ENCODE data around the gene TMEM87B.

GRCh38 chr2:112162341-112162740 is 107.3 kb downstream of the TMEM87B start:
- no peak for TF ChIP-seq KDM1A (IDR thresholded peaks at IDR 0.05; ENCODE audit: borderline replicate concordance)
- TF ChIP-seq ASH2L (IDR thresholded peaks at IDR 0.05; ENCODE audit: borderline replicate concordance, low read depth) = no peak
- no peak for TF ChIP-seq POLR2AphosphoS5 (IDR thresholded peaks at IDR 0.05; ENCODE audit: low read length)
- TF ChIP-seq, protein P1, sequence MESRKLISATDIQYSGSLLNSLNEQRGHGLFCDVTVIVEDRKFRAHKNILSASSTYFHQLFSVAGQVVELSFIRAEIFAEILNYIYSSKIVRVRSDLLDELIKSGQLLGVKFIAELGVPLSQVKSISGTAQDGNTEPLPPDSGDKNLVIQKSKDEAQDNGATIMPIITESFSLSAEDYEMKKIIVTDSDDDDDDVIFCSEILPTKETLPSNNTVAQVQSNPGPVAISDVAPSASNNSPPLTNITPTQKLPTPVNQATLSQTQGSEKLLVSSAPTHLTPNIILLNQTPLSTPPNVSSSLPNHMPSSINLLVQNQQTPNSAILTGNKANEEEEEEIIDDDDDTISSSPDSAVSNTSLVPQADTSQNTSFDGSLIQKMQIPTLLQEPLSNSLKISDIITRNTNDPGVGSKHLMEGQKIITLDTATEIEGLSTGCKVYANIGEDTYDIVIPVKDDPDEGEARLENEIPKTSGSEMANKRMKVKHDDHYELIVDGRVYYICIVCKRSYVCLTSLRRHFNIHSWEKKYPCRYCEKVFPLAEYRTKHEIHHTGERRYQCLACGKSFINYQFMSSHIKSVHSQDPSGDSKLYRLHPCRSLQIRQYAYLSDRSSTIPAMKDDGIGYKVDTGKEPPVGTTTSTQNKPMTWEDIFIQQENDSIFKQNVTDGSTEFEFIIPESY (IDR thresholded peaks at IDR 0.05) = no peak
- no peak for TF ChIP-seq NR2C2 (IDR thresholded peaks at IDR 0.05; ENCODE audit: borderline replicate concordance, control insufficient read depth, insufficient read length, low read depth)
